Liver (tissue), 3 donors: Measurements from ENCODE around the gene SLC36A4.

Experiments
- CTCF ChIP-seq: fragments of 150-350 bp; IDR thresholded peaks from 2 replicates; pipeline ENCODE4 v1.5.1; 2017; ENCODE audit warnings: improper control_type of control experiment, low read depth, low read length; ENCODE audit not compliant: missing input control
- FOXA1 ChIP-seq: IDR thresholded peaks from 2 replicates; pipeline ENCODE4 v1.6.1; 2016; ENCODE audit warnings: antibody characterized with exemption
- GABPA ChIP-seq, 2 donors: IDR thresholded peaks in 1 of 2; conservative IDR thresholded peaks in 1 of 2; 2 replicates each; pipeline ENCODE4 v1.6.1; 2016; ENCODE audit warnings: antibody characterized with exemption in 2 of 2, mild to moderate bottlenecking in 1 of 2, moderate library complexity in 1 of 2
- TAF1 ChIP-seq: conservative IDR thresholded peaks from 2 replicates; pipeline ENCODE4 v1.6.1; 2016; ENCODE audit warnings: antibody characterized with exemption, mild to moderate bottlenecking
- YY1 ChIP-seq: IDR thresholded peaks from 2 replicates; pipeline ENCODE4 v1.6.1; 2016; ENCODE audit warnings: antibody characterized with exemption, mild to moderate bottlenecking
- donor health status: healthy.
- donor health status: healthy.

GRCh38 chr11:93209466-93209865, 11.7 kb upstream of the SLC36A4 start:
- TF ChIP-seq YY1 (no peak), FOXA1 (no peak), CTCF (no peak), TAF1 (no peak), GABPA (IDR thresholded peaks at IDR 0.05 in 1 of 2, conservative IDR thresholded peaks at IDR 0.05 in 1 of 2) (no peak)
